ENCODE measurements around the gene ERGIC1.

ERGIC1 gene

DNA sequence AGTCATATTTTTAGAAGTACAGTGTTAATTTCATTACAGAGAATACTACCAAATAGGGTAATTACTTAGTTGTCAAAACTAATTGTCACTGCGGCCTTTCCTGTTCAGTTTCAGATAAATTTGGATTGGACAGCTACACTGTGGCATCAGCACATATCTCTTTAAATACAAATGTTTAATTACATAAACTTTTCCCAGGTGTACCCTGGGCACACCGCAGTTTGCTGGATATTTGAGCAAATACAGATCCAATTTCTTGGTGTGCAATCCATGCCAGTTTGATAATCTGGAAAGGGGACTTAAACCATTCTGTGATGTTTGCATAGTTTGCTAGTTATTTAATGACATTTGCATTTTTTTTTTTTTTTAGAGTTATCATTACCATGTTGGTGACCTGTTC, 160.4 kb downstream of the ERGIC1 start:
- no peak for DNase-seq

DNA sequence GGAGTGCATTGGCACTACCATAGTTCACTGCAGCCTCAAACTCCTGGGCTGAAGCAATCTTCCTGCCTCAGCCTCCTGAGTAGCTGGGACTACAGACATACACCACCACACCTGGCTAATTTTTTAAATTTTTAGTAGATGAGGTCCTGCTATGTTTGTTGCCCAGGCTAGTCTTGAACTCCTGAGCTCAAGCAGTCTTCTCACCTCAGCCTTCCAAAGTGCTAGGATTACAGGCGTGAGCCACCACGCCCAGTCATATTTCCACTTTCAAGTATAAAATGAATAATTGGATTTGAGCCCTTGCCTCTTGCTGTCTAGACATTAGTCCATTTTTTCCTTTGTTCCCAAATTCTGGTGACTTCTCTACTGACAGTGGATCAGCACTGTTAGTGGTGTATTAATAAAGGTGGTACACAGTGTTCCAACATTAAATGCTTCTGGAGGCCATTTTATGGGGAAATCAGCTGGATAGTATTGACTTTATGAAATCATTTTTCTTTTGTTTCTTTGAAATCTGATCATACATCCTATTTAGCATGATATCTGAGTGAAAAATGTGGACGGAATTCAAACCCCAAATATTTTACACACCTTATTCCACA, 165.4 kb downstream of the ERGIC1 start:
- DNase-seq = no peak

DNA sequence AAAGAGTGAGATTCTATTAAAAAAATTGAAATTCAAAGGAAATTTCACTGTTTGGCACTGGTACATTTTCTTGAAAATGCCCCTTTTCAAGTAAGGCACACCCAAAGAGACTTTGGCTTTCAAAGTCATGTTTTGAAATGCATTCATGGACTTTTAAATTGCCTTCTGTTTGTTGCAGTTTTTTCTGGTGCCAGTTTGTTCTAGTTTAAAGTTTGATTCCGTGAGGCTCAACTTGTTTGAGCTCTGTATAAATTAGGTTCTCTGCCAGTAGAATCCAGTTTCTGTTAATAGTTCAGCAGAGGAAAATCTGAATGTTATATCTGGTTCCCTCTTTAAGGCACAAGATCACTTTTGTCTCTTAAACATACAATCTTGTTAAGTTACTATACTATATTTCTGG, 165.9 kb downstream of the ERGIC1 start:
- no peak for DNase-seq

DNA sequence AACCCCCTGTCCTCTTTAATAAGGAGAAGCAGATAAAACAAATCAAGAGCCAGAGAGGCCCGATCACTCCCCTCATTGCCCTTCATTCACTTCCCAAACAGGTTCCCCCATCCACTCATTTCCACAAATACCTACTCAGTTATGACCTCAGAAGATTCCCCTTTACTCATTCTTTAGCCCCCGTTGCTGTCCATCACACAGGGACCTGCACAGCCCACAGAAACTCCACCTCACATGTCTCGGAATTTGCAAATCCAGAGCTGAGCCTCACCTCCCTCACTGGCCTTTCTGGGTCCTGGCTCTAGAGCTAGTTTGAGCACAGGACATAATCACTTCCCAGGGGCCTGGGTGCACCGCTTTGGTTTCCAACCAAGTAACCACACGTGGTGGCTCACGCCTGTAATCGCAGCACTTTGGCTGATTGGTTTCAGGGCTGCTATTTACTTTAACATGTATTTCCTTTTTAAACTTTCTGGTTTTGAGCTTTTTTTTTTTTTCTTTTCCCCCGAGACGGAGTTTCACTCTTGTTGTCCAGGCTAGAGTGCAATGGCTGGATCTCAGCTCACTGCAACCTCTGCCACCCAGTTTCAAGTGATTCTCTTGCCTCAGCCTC, 167.3 kb downstream of the ERGIC1 start:
- no peak for DNase-seq
